Parathyroid adenoma (tissue), 2 donors: ENCODE data around the gene PACRG.

Source experiments
- H2AFZ ChIP-seq: fragments of 300-600 bp; sonication (generic); one replicate; pipeline ENCODE4 v1.7.0; 2017; ENCODE audit warnings: antibody characterized with exemption, mild to moderate bottlenecking
- H3K27ac ChIP-seq: fragments of 300-600 bp; sonication (generic); one replicate; pipeline ENCODE4 v1.7.0; 2017
- H3K27me3 ChIP-seq: fragments of 300-600 bp; sonication (generic); one replicate; pipeline ENCODE4 v1.7.0; 2017; ENCODE audit warnings: low read length; ENCODE audit not compliant: control insufficient read depth, insufficient read depth
- H3K36me3 ChIP-seq: fragments of 300-600 bp; sonication (generic); one replicate; pipeline ENCODE4 v1.7.0; 2017; ENCODE audit warnings: low read length; ENCODE audit not compliant: control insufficient read depth, insufficient read depth
- H3K4me1 ChIP-seq: fragments of 300-600 bp; sonication (generic); one replicate; pipeline ENCODE4 v1.7.0; 2017; ENCODE audit warnings: control low read depth
- H3K4me2 ChIP-seq: fragments of 300-600 bp; sonication (generic); one replicate; pipeline ENCODE4 v1.7.0; 2017; ENCODE audit warnings: low read length
- H3K4me3 ChIP-seq: fragments of 300-600 bp; sonication (generic); one replicate; pipeline ENCODE4 v1.7.0; 2017; ENCODE audit warnings: low read depth, low read length
- H3K79me2 ChIP-seq: fragments of 300-600 bp; sonication (generic); one replicate; pipeline ENCODE4 v1.7.0; 2017; ENCODE audit warnings: control low read depth
- H3K9ac ChIP-seq: fragments of 300-600 bp; sonication (generic); one replicate; pipeline ENCODE4 v1.7.0; 2017; ENCODE audit warnings: mild to moderate bottlenecking
- H3K9me3 ChIP-seq: fragments of 300-600 bp; sonication (generic); one replicate; pipeline ENCODE4 v1.7.0; 2017; ENCODE audit warnings: low read length; ENCODE audit not compliant: control insufficient read depth
- CTCF ChIP-seq: fragments of 300-600 bp; sonication (generic); IDR thresholded peaks from one replicate; pipeline ENCODE4 v1.7.0; 2017; ENCODE audit warnings: antibody characterized with exemption, mild to moderate bottlenecking
- donor health status: primary hyperparathyroidism.

The PACRG gene

DNA sequence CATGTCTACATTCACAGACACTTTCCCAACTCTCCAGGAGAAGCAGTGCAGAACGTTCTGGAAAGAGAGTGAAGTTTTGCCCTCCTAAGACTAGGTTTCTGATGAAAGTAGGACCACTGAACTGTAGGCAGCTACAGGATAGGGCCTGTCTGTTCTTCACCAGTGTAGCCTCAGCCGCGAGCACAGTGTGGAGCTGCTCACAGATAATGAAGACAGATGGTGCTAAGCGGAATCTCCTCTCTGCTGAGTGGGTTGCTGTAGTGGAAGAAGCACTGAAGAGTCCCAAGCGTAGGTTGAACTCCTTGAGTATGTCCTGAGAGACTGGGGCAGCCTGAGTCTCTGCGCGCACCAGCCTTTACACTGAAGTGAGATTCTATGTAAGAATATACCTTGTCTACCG is 170.2 kb downstream of the PACRG start:
- Histone ChIP-seq H3K27me3 (no peaks in the 10 kb centered on the region), H3K4me3 (no peak overlapping the region)

GRCh38 chr6:162899148-162899547 is 171.4 kb downstream of the PACRG start:
- Histone ChIP-seq H3K27ac (no peak overlapping the region), H3K4me1 (no peaks in the 10 kb centered on the region), H3K4me3 (no peak overlapping the region), H3K4me2 (no peak overlapping the region), H3K9me3 (no peaks in the 10 kb centered on the region), H3K36me3 (no peaks in the 10 kb centered on the region), H3K27me3 (no peaks in the 10 kb centered on the region), H3K9ac (no peak overlapping the region), H3K79me2 (no peaks in the 10 kb centered on the region), H2AFZ (no peak overlapping the region)
- no peak for TF ChIP-seq CTCF

More for the DNA sequence above, 170.2 kb downstream of the PACRG start:
- H3K79me2 ChIP-seq, result no peaks in the 10 kb centered on the region
- H3K4me2 ChIP-seq, result no peak overlapping the region
- H3K9ac ChIP-seq, result no peak overlapping the region
- no peak overlapping the region for H3K27ac ChIP-seq
- TF ChIP-seq CTCF, result no peak
- no peaks in the 10 kb centered on the region for H3K4me1 ChIP-seq
- no peaks in the 10 kb centered on the region for H3K9me3 ChIP-seq
- no peaks in the 10 kb centered on the region for H3K36me3 ChIP-seq
- no peak overlapping the region for H2AFZ ChIP-seq

DNA sequence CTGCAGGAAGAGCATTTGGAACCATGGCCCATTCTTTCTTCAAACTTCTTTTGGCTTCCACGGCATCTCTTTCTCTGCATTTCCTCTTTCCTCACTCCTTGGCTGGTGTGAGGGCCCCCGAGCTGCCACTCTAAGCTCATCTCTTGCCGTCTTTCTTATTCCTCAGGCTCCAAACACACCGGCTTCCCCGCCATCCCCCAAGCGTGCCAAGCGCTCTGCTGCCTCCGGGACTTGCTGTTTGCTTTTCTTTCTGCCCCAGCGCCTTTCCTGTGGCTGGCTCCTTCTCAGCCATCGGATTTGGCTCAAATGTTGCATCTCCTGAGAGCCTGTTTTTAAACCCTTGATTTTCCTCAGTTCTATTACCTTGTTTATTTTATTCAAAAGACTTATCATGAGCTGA is 172.7 kb downstream of the PACRG start:
- Histone ChIP-seq H3K27me3 (no peaks in the 10 kb centered on the region), H3K9ac (no peak overlapping the region), H3K36me3 (no peaks in the 10 kb centered on the region), H3K79me2 (no peaks in the 10 kb centered on the region), H2AFZ (no peak overlapping the region), H3K9me3 (no peaks in the 10 kb centered on the region), H3K4me3 (no peak overlapping the region), H3K4me2 (no peak overlapping the region), H3K27ac (no peak overlapping the region), H3K4me1 (no peaks in the 10 kb centered on the region)
- no peak for TF ChIP-seq CTCF

DNA sequence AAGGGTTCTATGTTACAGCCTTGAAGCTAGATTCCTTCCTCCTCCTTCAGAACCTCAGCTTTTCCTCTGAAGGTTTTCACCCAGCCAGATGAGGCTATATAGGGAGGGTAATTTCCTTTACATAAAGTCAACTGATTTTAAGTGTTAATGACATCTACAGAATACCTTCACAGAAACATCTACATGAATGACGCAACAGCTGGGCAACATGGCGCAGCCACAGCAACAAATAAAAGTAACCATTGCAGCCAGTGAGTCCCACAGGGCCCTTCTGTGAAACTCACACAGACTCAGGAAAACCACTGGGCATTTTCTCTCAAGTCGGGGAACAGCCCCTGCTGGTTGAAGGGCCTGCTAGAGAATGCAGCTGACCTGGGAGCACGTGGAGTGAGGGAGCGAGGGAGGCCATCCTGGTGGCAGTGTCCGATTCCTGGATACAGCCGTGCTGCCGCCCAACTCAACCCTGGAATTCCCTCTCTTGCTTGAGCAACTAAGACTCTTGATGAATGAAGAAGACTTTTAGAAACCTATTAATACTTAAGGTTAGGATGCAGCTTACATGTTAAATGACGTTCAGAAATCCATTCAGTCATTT is 176.4 kb downstream of the PACRG start:
- Histone ChIP-seq H3K79me2 (no peaks in the 10 kb centered on the region), H3K36me3 (no peaks in the 10 kb centered on the region), H3K9ac (no peak overlapping the region), H3K4me3 (no peak overlapping the region), H2AFZ (no peak overlapping the region), H3K4me2 (no peak overlapping the region), H3K27me3 (no peaks in the 10 kb centered on the region), H3K27ac (no peak overlapping the region), H3K9me3 (no peaks in the 10 kb centered on the region), H3K4me1 (no peaks in the 10 kb centered on the region)
- no peak for TF ChIP-seq CTCF

DNA sequence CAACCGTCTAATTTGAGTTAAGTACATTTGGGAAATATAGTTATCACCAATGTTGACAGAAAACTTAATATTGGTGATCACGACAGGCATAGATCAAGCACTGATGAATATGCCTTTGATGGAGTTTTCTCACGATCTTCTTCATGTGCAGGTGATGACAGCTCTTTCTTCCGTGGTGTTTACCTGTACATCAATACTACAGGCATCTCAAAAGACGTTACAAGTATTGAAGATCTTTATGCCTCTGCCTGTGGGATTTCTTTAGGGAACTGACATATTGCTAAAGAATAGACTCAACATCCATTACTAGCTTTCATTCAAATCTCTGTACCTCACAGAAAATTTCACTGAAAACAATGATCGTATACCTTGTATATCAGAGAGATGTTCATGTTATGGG is 178.7 kb downstream of the PACRG start:
- Histone ChIP-seq H3K9ac (no peak overlapping the region), H3K9me3 (no peaks in the 10 kb centered on the region), H3K27me3 (no peaks in the 10 kb centered on the region), H3K27ac (no peak overlapping the region), H2AFZ (no peak overlapping the region), H3K4me1 (no peaks in the 10 kb centered on the region), H3K79me2 (no peaks in the 10 kb centered on the region), H3K4me3 (no peak overlapping the region), H3K4me2 (no peak overlapping the region), H3K36me3 (no peaks in the 10 kb centered on the region)
- no peak for TF ChIP-seq CTCF
